ENCODE data around the gene TNFAIP1.
A peak's percentile ranks its signal among the peaks of the same experiment; 100 is the strongest.

The TNFAIP1 gene

DNA sequence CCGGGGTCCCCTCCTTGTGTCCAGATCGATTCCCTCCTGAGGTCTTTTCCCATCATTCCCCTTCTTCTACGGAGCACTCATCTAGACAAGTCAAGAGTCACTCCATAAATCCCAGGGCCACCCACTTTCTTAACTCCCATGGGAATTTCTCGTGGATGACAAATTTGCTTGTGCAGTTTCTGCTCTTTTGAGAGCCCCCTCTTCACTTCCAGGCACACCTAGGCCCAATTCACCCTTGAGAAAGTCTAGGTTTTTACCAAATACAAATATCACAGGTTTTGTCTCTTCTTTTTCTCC lies 22.3 kb downstream of the TNFAIP1 start:
- peaks cover 73% of the 10 kb centered on the region for H3K36me3 ChIP-seq
- no peaks in the 10 kb centered on the region for H3K9me3 ChIP-seq
- H3K4me3 ChIP-seq = peak overlapping the region; percentile 95
- no peaks in the 10 kb centered on the region for H4K20me1 ChIP-seq
- peak overlapping the region; percentile 94 for H3K27ac ChIP-seq
- no peaks in the 10 kb centered on the region for H3K27me3 ChIP-seq
- peak overlapping the region; percentile 98 for H3K4me2 ChIP-seq
- no peak for TF ChIP-seq Cebpa-rat (IDR thresholded peaks at IDR 0.05)
- peak overlapping the region; percentile 98 for H3K9ac ChIP-seq
- peaks cover 24% of the 10 kb centered on the region for H3K4me1 ChIP-seq

DNA sequence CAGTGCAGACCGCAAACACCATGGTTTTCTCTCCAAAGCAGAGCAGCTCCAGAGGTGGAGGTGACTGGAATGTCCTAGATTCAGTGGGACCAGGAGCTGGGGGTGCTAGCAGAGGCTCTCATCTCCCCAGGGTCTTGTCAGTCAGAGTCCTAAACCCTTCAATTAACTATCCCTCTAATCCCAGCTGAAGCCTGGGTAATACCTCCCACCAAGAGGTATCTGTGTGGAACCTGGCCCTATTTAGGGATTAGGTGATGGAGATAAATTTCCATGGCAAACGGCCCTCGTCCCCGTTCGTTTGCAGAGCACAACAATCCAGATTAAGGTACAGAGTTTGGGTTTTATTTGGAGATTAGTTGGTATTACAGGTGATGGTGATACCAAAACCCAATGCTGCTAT lies 27.6 kb downstream of the TNFAIP1 start:
- Histone ChIP-seq H3K4me2 (no peak overlapping the region), H3K36me3 (peaks cover 70% of the 10 kb centered on the region), H4K20me1 (no peaks in the 10 kb centered on the region), H3K4me1 (peaks cover 7% of the 10 kb centered on the region), H3K27me3 (no peaks in the 10 kb centered on the region), H3K4me3 (no peak overlapping the region), H3K9ac (no peak overlapping the region), H3K27ac (no peak overlapping the region), H3K9me3 (no peaks in the 10 kb centered on the region)
- no peak for TF ChIP-seq Cebpa-rat (IDR thresholded peaks at IDR 0.05)

DNA sequence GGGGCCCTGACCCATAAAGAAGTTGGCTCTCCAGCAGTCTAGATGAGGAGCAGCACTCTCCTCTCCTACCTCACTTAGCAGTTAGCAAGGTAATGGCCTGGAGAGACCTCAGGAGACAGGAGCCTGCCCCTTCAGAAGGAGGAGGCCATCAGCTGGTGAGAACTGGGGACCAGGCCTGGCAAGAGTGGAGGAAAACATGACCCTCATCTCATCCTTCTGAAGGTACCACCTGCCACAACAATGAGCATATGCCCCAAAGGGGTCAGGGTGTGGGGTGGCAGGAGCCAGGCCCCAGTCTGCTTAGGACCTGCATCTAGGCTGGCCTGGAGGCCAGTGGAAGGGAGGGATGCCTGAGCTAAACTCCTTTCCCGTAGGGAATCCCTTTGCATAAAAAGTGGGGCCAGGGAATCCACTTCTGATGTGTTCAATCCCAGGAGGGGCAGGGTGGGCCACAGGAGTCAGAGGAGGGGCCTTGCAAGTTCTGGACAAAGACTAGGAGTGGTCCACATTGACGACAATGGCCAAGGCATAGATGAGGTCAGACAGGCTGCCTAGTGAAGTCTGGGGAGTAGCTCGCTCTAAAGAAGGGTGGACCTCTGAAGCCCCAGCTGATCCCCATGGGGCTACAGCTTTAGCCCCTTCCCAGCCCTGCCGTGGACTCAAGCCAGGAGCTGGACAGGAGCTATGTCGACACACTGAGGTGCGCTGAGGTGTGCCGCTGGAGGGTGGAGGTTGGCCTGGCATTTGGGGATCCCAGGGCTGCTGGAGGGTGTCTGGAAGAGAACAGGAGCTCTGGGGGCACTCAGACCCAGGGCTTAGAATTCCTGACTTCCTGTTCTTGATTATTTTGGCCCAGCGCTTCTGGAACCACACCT lies 28.5 kb downstream of the TNFAIP1 start:
- H3K27me3 ChIP-seq = no peaks in the 10 kb centered on the region
- no peaks in the 10 kb centered on the region for H4K20me1 ChIP-seq
- no peak overlapping the region for H3K9ac ChIP-seq

DNA sequence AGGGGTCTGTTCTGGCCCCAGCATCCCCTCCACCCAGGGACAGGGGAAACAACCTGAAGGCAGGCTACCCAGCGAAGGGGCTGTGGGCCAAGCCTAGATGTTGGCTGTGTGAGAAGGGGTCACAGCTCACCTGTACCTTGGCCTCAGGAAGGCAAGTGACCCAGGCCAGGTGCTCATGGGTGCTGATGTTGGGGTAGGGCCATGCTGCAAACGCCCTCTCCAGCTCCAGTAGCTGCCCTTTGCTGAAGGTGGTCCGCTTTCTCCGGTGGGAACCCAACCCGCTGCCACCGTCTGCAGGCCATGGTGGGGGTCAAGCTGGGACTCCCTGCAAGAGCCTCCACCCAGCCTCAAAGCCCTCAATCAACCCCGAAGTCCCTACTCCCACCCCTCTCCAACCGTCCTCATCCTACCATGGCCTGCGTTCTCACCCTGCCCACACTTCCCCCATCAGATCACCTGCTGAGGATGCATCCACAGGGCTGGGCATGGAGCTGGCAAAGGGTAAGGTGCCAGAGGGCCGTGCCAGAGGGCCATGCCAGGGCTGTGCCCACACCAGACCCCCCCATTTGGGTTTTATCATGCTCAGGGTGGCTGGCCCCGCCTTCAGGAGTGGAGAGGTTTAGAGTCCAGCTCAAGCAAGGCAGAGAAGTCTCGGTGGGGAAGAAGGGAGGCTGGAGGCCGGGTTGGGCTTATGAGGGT lies 29.3 kb downstream of the TNFAIP1 start, which contains the start of gene SEBOX:
Gene SEBOX (minus strand): TSS at position 535 of the 699 bp plus-strand sequence. CDS start 48 bp downstream, at position 487.
- Histone ChIP-seq H3K4me1 (peaks cover under 1% of the 10 kb centered on the region; the same call in 1 of the 2 replicates), H3K27ac (no peak within 1 kb of the TSS), H3K4me2 (no peak within 1 kb of the TSS), H4K20me1 (0 out of 2 replicates have a peak, but pooled peaks cover 2% of the 10 kb centered on the region), H3K9me3 (no peaks in the 10 kb centered on the region), H3K36me3 (peaks cover 58% of the 10 kb centered on the region), H3K9ac (no peak within 1 kb of the TSS), H3K4me3 (no peak within 1 kb of the TSS), H3K27me3 (no peaks in the 10 kb centered on the region)
- TF ChIP-seq Cebpa-rat (IDR thresholded peaks at IDR 0.05) = no peak

More for the DNA sequence above, 28.5 kb downstream of the TNFAIP1 start:
- TF ChIP-seq Cebpa-rat (IDR thresholded peaks at IDR 0.05) = no peak
- no peaks in the 10 kb centered on the region for H3K4me1 ChIP-seq
- no peak overlapping the region for H3K4me2 ChIP-seq
- no peak overlapping the region for H3K4me3 ChIP-seq
- H3K36me3 ChIP-seq = peaks cover 66% of the 10 kb centered on the region
- no peaks in the 10 kb centered on the region for H3K9me3 ChIP-seq
- H3K27ac ChIP-seq = no peak overlapping the region

DNA sequence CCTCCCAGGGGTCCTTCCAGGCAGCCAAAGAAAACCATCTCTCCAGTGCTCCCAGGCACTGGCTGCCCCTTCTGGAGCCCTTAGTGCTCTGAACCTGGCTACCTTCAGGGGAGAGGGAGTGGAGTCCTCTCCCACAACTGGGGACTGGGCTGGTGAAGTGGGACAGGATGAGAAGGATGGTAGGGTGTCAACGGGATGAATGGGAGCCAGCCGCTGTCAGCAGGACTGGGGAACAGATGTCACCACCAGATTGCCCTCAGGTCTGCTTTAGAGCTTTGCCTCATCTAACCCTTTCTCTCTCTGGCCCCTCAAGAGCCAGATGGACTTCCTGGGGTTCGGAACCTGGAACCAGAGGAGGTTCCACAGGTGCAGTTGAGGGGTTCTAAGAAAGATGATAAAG lies 29.9 kb downstream of the TNFAIP1 start:
- H3K4me3 ChIP-seq = no peak overlapping the region
- H4K20me1 ChIP-seq = 0 out of 2 replicates have a peak, but pooled peaks cover 6% of the 10 kb centered on the region
- H3K9ac ChIP-seq = no peak overlapping the region
- H3K27ac ChIP-seq = no peak overlapping the region
- TF ChIP-seq Cebpa-rat (IDR thresholded peaks at IDR 0.05) = no peak
- no peak overlapping the region for H3K4me2 ChIP-seq
- H3K27me3 ChIP-seq = no peaks in the 10 kb centered on the region
- H3K36me3 ChIP-seq = peaks cover 52% of the 10 kb centered on the region
- no peaks in the 10 kb centered on the region for H3K9me3 ChIP-seq
- peaks cover 7% of the 10 kb centered on the region for H3K4me1 ChIP-seq

DNA sequence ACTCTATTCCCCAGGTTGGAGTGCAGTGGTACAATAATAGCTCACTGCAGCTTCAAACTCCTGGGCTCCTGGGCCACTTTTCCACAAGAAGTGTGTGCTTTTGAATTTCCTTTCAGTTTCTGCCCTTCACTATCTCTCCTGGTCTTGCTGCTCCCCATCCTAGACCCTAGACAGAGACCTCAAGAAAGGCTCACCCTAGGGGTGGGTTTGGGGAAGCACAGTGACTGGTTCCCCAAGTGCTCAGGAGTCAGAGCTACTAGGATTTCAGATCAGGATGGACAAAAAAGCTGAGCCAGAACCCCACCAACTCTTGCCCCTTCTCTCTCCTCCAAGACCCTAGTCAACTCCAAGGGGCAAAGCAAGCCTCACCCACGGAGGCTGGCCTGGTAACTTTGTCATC lies 31.0 kb downstream of the TNFAIP1 start:
- no peaks in the 10 kb centered on the region for H3K27me3 ChIP-seq
- 0 out of 2 replicates have a peak, but pooled peaks cover 6% of the 10 kb centered on the region for H4K20me1 ChIP-seq
- H3K4me3 ChIP-seq = no peak overlapping the region
- H3K9ac ChIP-seq = no peak overlapping the region
- TF ChIP-seq Cebpa-rat (IDR thresholded peaks at IDR 0.05) = no peak
- no peak overlapping the region for H3K4me2 ChIP-seq
- peaks cover 14% of the 10 kb centered on the region for H3K4me1 ChIP-seq
- no peak overlapping the region for H3K27ac ChIP-seq
- peaks cover 40% of the 10 kb centered on the region for H3K36me3 ChIP-seq
- H3K9me3 ChIP-seq = no peaks in the 10 kb centered on the region

DNA sequence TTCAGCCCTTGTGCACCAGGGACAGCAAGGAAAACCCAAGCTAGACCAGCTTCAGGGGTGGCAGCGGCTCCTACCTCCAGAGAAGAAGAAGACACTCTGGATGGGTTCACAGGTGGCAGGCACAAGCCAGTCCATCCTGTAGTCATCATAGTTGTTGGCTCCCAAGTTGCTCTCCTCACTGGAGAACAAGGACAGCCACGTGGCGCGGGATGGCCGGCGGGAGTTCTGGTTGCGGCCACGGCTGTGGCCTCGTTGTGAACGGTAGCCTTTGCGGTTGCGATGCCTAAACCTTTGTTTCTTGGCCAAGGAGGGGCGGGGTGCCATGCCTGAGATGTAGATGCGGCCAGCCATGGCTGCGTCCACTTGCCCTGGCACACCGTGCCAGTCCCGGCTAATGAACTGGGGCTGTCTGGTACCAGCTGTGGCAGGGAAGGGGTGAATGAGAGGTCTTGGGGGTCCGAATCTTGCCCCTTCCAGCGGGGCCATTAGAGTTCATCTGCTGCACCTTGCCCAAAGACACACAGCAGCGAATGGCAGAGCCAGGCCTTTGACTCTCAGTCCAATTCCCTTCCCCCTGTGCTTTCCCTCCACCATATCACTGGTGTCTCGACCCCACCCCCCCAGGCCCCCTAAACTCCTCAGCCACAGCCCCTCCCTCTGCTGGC lies 32.2 kb downstream of the TNFAIP1 start:
- H3K9me3 ChIP-seq = no peaks in the 10 kb centered on the region
- H3K4me2 ChIP-seq = no peak overlapping the region
- H3K4me1 ChIP-seq = peaks cover 21% of the 10 kb centered on the region
- peaks cover 13% of the 10 kb centered on the region for H4K20me1 ChIP-seq
- TF ChIP-seq Cebpa-rat (IDR thresholded peaks at IDR 0.05) = no peak
- H3K9ac ChIP-seq = no peak overlapping the region
- H3K4me3 ChIP-seq = no peak overlapping the region
- no peak overlapping the region for H3K27ac ChIP-seq
- H3K27me3 ChIP-seq = no peaks in the 10 kb centered on the region
- peaks cover 29% of the 10 kb centered on the region for H3K36me3 ChIP-seq

DNA sequence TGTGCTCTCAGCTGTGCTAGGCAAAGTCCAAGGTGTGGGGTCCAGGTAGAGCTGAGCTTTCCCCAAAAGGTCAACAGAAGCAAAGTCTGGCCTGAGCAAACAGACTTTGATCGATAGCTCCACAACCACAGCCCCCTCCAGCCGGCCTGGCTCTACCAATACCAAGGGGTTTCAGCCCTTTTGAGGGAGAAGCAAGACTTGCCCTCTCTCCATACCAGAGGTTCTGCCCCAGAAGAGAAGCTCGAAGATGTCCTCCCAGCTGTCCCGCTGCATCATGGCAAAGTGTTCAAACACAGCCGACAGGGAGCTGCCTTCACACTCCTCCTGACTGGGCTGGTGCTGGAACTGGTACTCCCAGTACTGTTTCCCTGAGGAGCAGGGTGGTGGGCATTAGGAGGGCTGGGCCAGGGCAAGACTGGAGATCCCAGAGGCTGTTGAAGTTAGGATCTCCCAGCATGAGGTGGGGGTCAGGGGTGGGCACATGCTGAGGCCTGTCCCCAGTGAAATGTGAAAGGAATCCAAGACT lies 32.8 kb downstream of the TNFAIP1 start:
- Histone ChIP-seq H3K27me3 (no peaks in the 10 kb centered on the region), H3K9ac (0 out of 2 replicates have a peak overlapping the region, but pooled peaks have one; percentile 15), H3K9me3 (no peaks in the 10 kb centered on the region), H3K4me2 (no peak overlapping the region), H3K4me3 (no peak overlapping the region), H3K36me3 (peaks cover 23% of the 10 kb centered on the region), H3K4me1 (peaks cover 27% of the 10 kb centered on the region), H3K27ac (no peak overlapping the region), H4K20me1 (peaks cover 19% of the 10 kb centered on the region)
- TF ChIP-seq Cebpa-rat (IDR thresholded peaks at IDR 0.05) = no peak

DNA sequence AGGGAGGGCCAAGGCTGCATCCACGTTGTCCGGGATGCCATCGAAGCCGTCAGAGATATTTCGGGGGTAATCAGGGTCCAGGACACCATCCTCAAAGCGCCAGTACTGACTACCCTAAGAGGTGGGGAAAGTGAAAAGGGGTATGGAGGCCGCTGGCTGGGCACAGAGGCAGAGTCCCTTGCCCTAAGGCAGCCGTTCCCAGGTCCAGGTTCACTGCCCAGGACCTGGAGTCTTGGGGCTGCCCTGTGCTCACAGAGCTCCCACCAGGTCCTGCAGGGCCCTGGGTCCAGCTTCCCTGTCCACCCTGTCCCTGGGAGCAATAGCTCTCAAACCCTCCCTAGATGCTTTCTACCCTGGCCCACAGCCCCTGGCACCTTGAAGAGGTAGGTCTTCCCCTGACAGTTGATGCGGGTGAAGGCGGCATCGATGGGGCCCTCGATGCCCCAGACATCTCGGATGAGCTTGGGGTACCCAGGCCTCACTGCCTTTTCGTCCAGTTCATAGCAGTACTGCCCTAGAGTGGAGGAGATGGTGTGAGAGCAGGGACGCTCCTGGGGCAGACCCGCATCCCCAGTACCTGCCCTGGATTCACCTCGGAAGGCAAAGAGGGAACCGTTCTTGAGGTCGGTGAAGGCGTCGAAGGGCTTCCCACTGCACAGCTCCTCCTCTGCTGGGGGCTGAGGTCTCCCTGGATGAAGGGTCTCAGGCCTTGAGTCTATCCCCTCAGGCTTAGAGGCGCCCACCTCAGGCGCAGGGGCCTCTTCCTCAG lies 33.5 kb downstream of the TNFAIP1 start:
- H3K4me1 ChIP-seq = peaks cover 32% of the 10 kb centered on the region
- H3K36me3 ChIP-seq = peaks cover 16% of the 10 kb centered on the region
- no peak overlapping the region for H3K4me3 ChIP-seq
- no peaks in the 10 kb centered on the region for H3K9me3 ChIP-seq
- no peak overlapping the region for H3K4me2 ChIP-seq
- no peak for TF ChIP-seq Cebpa-rat (IDR thresholded peaks at IDR 0.05)
- no peaks in the 10 kb centered on the region for H3K27me3 ChIP-seq
- H4K20me1 ChIP-seq = peaks cover 27% of the 10 kb centered on the region
- H3K27ac ChIP-seq = no peak overlapping the region
- 0 out of 2 replicates have a peak overlapping the region, but pooled peaks have one; percentile 15 for H3K9ac ChIP-seq
